HCT116 (cell line): Measurements from ENCODE around the gene ELMOD3.

Experiments
- CEBPB ChIP-seq: IDR thresholded peaks from 2 replicates; pipeline ENCODE4 v1.6.1; 2012; ENCODE audit warnings: low read depth
- EZH2phosphoT487 ChIP-seq: fragments of 200-600 bp; IDR thresholded peaks from 2 replicates; pipeline ENCODE4 v1.6.1; 2018; ENCODE audit warnings: antibody characterized with exemption, borderline replicate concordance
- FOSL1 ChIP-seq: IDR thresholded peaks from 2 replicates; pipeline ENCODE4 v1.6.1; 2012; ENCODE audit warnings: low read depth
- JUND ChIP-seq: IDR thresholded peaks from 2 replicates; pipeline ENCODE4 v1.6.1; 2012
- MAX ChIP-seq: IDR thresholded peaks from 2 replicates; pipeline ENCODE4 v1.6.1; 2012
- POLR2A ChIP-seq: IDR thresholded peaks from 2 replicates; pipeline ENCODE4 v1.7.0; 2011; ENCODE audit warnings: borderline replicate concordance; ENCODE audit not compliant: insufficient read depth, insufficient read length; ENCODE audit errors: extremely low read depth
- POLR2AphosphoS5 ChIP-seq: IDR thresholded peaks from 2 replicates; pipeline ENCODE4 v1.6.1; 2011; ENCODE audit warnings: mild to moderate bottlenecking, low read depth, low read length, moderate library complexity
- RAD21 ChIP-seq: IDR thresholded peaks from 2 replicates; pipeline ENCODE4 v1.6.1; 2012; ENCODE audit warnings: low read depth, mild to moderate bottlenecking
- SP1 ChIP-seq: IDR thresholded peaks from 2 replicates; pipeline ENCODE4 v1.6.1; 2012; ENCODE audit warnings: low read depth
- YY1 ChIP-seq: IDR thresholded peaks from 2 replicates; pipeline ENCODE4 v1.6.1; 2011; ENCODE audit warnings: low read length, low read depth, moderate library complexity, mild to moderate bottlenecking; ENCODE audit not compliant: insufficient replicate concordance; ENCODE audit errors: extremely low read depth
- ZFX ChIP-seq: fragments of 450-650 bp; IDR thresholded peaks from 2 replicates; pipeline ENCODE4 v1.6.1; 2017
- TF ChIP-seq, protein P1 (sequence below), 3 experiments: fragments of 200-600 bp in 1 of 3; sonication (generic) in 1 of 3; IDR thresholded peaks in 2 of 3; conservative IDR thresholded peaks in 1 of 3; 2 replicates each; pipeline ENCODE4 v1.5.1; 2012 to 2017; ENCODE audit warnings: low read depth in 2 of 3, low read length in 2 of 3, antibody characterized with exemption in 1 of 3, borderline replicate concordance in 1 of 3, control low read depth in 1 of 3, mild to moderate bottlenecking in 1 of 3, mixed read lengths in 1 of 3, mixed run types in 1 of 3, moderate library complexity in 1 of 3; ENCODE audit not compliant: insufficient read depth in 1 of 3
- TF ChIP-seq, protein P2 (sequence below): IDR thresholded peaks from 2 replicates; pipeline ENCODE4 v1.6.1; 2012; ENCODE audit warnings: low read depth
- TF ChIP-seq, protein P3 (sequence below): IDR thresholded peaks from 2 replicates; pipeline ENCODE4 v1.6.1; 2011; ENCODE audit warnings: mild to moderate bottlenecking, low read length, moderate library complexity; ENCODE audit not compliant: insufficient replicate concordance; ENCODE audit errors: extremely low read depth

DNA sequence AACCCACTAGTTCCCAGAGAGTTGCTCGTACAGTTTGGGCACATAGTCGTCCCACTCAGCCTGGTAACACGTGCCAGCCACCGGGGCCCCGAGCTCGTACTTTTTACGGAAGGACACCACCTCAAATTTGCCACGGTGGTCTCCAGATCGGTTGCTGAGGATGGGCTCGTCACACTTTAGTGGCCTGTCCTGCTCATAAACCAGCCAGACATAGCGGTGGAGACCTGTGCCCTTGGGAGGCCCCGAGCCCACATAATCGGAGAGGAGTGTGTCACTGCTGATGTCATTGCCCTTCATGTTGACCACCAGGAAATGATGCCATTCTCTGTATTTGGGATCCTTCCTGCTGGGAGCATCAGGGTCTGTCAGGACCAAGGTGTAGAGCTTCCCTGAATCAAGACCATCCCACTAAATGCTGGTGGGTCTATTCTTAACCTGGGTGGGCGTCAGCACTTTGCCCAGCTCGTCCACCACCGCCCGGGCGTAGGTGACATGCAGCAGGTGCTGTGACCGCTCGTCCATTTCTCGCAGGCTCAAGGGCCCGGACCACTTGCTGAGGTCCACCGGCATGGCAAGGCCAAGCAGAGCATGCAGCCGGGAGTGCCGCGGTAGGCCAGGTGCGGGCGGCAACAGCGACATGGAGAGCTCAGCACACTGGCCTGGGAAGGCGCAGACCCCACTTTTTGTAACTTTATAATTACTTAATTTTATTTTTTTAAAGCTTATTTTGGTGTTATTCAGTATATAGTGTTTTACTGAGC, 13.1 kb upstream of the ELMOD3 start:
- TF ChIP-seq, protein P1, sequence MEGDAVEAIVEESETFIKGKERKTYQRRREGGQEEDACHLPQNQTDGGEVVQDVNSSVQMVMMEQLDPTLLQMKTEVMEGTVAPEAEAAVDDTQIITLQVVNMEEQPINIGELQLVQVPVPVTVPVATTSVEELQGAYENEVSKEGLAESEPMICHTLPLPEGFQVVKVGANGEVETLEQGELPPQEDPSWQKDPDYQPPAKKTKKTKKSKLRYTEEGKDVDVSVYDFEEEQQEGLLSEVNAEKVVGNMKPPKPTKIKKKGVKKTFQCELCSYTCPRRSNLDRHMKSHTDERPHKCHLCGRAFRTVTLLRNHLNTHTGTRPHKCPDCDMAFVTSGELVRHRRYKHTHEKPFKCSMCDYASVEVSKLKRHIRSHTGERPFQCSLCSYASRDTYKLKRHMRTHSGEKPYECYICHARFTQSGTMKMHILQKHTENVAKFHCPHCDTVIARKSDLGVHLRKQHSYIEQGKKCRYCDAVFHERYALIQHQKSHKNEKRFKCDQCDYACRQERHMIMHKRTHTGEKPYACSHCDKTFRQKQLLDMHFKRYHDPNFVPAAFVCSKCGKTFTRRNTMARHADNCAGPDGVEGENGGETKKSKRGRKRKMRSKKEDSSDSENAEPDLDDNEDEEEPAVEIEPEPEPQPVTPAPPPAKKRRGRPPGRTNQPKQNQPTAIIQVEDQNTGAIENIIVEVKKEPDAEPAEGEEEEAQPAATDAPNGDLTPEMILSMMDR (IDR thresholded peaks at IDR 0.05 in 2 of 3, conservative IDR thresholded peaks at IDR 0.05 in 1 of 3; ENCODE audit: borderline replicate concordance in 1 of 3, insufficient read depth in 1 of 3, low read depth in 2 of 3, low read length in 2 of 3), result no peak
- TF ChIP-seq MAX (no peak), POLR2AphosphoS5 (no peak), EZH2phosphoT487 (no peak), FOSL1 (no peak), ZFX (no peak), YY1 (no peak), RAD21 (no peak), JUND (no peak), CEBPB (no peak), SP1 (no peak), POLR2A (no peak)
- TF ChIP-seq, protein P2, sequence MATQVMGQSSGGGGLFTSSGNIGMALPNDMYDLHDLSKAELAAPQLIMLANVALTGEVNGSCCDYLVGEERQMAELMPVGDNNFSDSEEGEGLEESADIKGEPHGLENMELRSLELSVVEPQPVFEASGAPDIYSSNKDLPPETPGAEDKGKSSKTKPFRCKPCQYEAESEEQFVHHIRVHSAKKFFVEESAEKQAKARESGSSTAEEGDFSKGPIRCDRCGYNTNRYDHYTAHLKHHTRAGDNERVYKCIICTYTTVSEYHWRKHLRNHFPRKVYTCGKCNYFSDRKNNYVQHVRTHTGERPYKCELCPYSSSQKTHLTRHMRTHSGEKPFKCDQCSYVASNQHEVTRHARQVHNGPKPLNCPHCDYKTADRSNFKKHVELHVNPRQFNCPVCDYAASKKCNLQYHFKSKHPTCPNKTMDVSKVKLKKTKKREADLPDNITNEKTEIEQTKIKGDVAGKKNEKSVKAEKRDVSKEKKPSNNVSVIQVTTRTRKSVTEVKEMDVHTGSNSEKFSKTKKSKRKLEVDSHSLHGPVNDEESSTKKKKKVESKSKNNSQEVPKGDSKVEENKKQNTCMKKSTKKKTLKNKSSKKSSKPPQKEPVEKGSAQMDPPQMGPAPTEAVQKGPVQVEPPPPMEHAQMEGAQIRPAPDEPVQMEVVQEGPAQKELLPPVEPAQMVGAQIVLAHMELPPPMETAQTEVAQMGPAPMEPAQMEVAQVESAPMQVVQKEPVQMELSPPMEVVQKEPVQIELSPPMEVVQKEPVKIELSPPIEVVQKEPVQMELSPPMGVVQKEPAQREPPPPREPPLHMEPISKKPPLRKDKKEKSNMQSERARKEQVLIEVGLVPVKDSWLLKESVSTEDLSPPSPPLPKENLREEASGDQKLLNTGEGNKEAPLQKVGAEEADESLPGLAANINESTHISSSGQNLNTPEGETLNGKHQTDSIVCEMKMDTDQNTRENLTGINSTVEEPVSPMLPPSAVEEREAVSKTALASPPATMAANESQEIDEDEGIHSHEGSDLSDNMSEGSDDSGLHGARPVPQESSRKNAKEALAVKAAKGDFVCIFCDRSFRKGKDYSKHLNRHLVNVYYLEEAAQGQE, result no peak
- TF ChIP-seq, protein P3, sequence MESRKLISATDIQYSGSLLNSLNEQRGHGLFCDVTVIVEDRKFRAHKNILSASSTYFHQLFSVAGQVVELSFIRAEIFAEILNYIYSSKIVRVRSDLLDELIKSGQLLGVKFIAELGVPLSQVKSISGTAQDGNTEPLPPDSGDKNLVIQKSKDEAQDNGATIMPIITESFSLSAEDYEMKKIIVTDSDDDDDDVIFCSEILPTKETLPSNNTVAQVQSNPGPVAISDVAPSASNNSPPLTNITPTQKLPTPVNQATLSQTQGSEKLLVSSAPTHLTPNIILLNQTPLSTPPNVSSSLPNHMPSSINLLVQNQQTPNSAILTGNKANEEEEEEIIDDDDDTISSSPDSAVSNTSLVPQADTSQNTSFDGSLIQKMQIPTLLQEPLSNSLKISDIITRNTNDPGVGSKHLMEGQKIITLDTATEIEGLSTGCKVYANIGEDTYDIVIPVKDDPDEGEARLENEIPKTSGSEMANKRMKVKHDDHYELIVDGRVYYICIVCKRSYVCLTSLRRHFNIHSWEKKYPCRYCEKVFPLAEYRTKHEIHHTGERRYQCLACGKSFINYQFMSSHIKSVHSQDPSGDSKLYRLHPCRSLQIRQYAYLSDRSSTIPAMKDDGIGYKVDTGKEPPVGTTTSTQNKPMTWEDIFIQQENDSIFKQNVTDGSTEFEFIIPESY, result no peak
